Esophagus squamous epithelium (tissue), 5 donors: ENCODE results near the gene TMEM63A. TPM values are rescaled to one million over a fixed set of nuclear protein-coding genes. Genes with fewer than 3 reads are reported as not detected.

Experiments
- DNase-seq: peaks from one replicate; lab custom pipeline; 2025; lab: John Stamatoyannopoulos, UW
- H3K27ac ChIP-seq, 4 donors: fragments of 200-600 bp; sonication (generic); one replicate each; pipeline ENCODE4 v1.5.1; 2016 to 2019; ENCODE audit warnings: mild to moderate bottlenecking in 1 of 4
- H3K27me3 ChIP-seq, 4 donors: fragments of 200-600 bp; sonication (generic); 1 replicate in 3 of 4; 2 replicates in 1 of 4; pipeline versions ENCODE4 v1.5.1 to v1.6.0; 2017 to 2021; ENCODE audit warnings: antibody characterized with exemption in 1 of 4
- H3K36me3 ChIP-seq, 3 donors: fragments of 200-600 bp; sonication (generic); one replicate each; pipeline ENCODE4 v1.5.1; 2016 to 2019
- H3K4me1 ChIP-seq, 3 donors: fragments of 200-600 bp; sonication (generic); one replicate each; pipeline ENCODE4 v1.5.1; 2017 to 2019
- H3K4me3 ChIP-seq, 4 donors: fragments of 200-600 bp; sonication (generic); 1 replicate in 3 of 4; 2 replicates in 1 of 4; pipeline ENCODE4 v1.5.1; 2016 to 2019; ENCODE audit warnings: mild to moderate bottlenecking in 2 of 4, moderate library complexity in 1 of 4
- H3K9me3 ChIP-seq, 3 donors: fragments of 200-600 bp; sonication (generic); one replicate each; pipeline ENCODE4 v1.5.1; 2016 to 2019
- CTCF ChIP-seq, 6 experiments: fragments of 450-650 bp in 4 of 6; fragments of 200-600 bp in 2 of 6; sonication (generic) in 2 of 6; IDR thresholded peaks; one replicate each; pipeline ENCODE4 v1.5.1; 2016 to 2019; ENCODE audit warnings: antibody characterized with exemption in 6 of 6, mild to moderate bottlenecking in 4 of 6, moderate library complexity in 4 of 6
- POLR2A ChIP-seq, 4 donors: fragments of 450-650 bp; IDR thresholded peaks; one replicate each; pipeline ENCODE4 v1.6.1; 2017; ENCODE audit warnings: antibody characterized with exemption in 4 of 4, mild to moderate bottlenecking in 4 of 4, moderate library complexity in 3 of 4
- WGBS, 2 donors: methylation state at CpG; one replicate each; pipeline ENCODE4 v1.1.5; 2018; 5-methylcytosine and 5-hydroxymethylcytosine counted together
- intact Hi-C: fragments of 100-400 bp; cut with DNase I; formaldehyde crosslinking; loops from one replicate; pipeline ENCODE4 v1.15.0; 2022
- total RNA-seq, 4 donors: library from RNA; depleted of rRNA; stranded (reverse); fragments of >200 nt; gene quantifications; one replicate each; pipeline ENCODE4 v1.1.0, GENCODE V29; 2016
- donor health status: DM: yes; HTN: yes; CAD: no.

TMEM63A gene
- total RNA-seq, 4 donors from 2014 or later = 9.8 to 27.1 (median 18.3) TPM

GRCh38 chr1:225853441-225853840 is 28.7 kb downstream of the TMEM63A start:
- DNase-seq = no peak
- intact Hi-C loops = no loop called here
- no peaks in the 10 kb centered on the region for H3K27me3 ChIP-seq
- 86 to 88% methylated on average over 6 to 8 of the region's 12 CpGs for whole genome bisulfite sequencing, 2 donors
- H3K4me1 ChIP-seq = peaks cover 0 to 20% (median 5%) of the 10 kb centered on the region in 3 donors
- no peaks in the 10 kb centered on the region for H3K9me3 ChIP-seq
- no peak overlapping the region for H3K27ac ChIP-seq
- peaks cover 16 to 95% (median 21%) of the 10 kb centered on the region in 3 donors for H3K36me3 ChIP-seq
- TF ChIP-seq CTCF (IDR thresholded peaks at IDR 0.05) = no peak
- no peak for TF ChIP-seq POLR2A (IDR thresholded peaks at IDR 0.05)
- no peak overlapping the region for H3K4me3 ChIP-seq

GRCh38 chr1:225852413-225853124 is 29.6 kb downstream of the TMEM63A start:
- peaks cover 0 to 28% (median 5%) of the 10 kb centered on the region in 3 donors for H3K4me1 ChIP-seq
- TF ChIP-seq CTCF (IDR thresholded peaks at IDR 0.05) = no peak
- TF ChIP-seq POLR2A (IDR thresholded peaks at IDR 0.05) = no peak
- WGBS, 2 donors = 81 to 86% methylated on average over 10 to 12 of the region's 13 CpGs
- H3K27me3 ChIP-seq = no peaks in the 10 kb centered on the region
- intact Hi-C loops = no loop called here
- no peaks in the 10 kb centered on the region for H3K9me3 ChIP-seq
- peaks cover 19 to 97% (median 21%) of the 10 kb centered on the region in 3 donors for H3K36me3 ChIP-seq
- DNase-seq = no peak
- H3K4me3 ChIP-seq = no peak overlapping the region
- H3K27ac ChIP-seq = no peak overlapping the region

- Histone ChIP-seq H3K27me3 (no peaks in the 10 kb centered on the region), H3K36me3 (peaks cover 21 to 99% (median 27%) of the 10 kb centered on the region in 3 donors), H3K9me3 (no peaks in the 10 kb centered on the region), H3K4me1 (peaks cover 0 to 31% (median 5%) of the 10 kb centered on the region in 3 donors), H3K27ac (peak overlapping the region in 1 of 4 donors; percentile 33), H3K4me3 (no peak overlapping the region)
- 43 to 51% methylated on average over 4 of the region's 4 CpGs for WGBS, 2 donors
- DNase-seq = no peak
- TF ChIP-seq POLR2A (IDR thresholded peaks at IDR 0.05) (no peak), CTCF (IDR thresholded peaks at IDR 0.05) (no peak)
- intact Hi-C loops = no loop called here
Observed at GRCh38 chr1:225851805-225852204, 30.4 kb downstream of the TMEM63A start.

- Histone ChIP-seq H3K9me3 (no peaks in the 10 kb centered on the region), H3K36me3 (peaks cover 31 to 99% (median 39%) of the 10 kb centered on the region in 3 donors), H3K27ac (no peak overlapping the region), H3K4me1 (peaks cover 4 to 40% (median 10%) of the 10 kb centered on the region in 3 donors), H3K4me3 (no peak overlapping the region), H3K27me3 (no peaks in the 10 kb centered on the region)
- 92 to 94% methylated on average over 7 of the region's 7 CpGs for WGBS, 2 donors
- no peak for DNase-seq
- no peak for TF ChIP-seq CTCF (IDR thresholded peaks at IDR 0.05)
- no peak for TF ChIP-seq POLR2A (IDR thresholded peaks at IDR 0.05)
- intact Hi-C loops = no loop called here
Observed at GRCh38 chr1:225850370-225850769, 31.8 kb downstream of the TMEM63A start.

GRCh38 chr1:225849925-225850324 is 32.3 kb downstream of the TMEM63A start:
- H3K27ac ChIP-seq = no peak overlapping the region
- no peak for DNase-seq
- no peaks in the 10 kb centered on the region for H3K27me3 ChIP-seq
- H3K4me3 ChIP-seq = no peak overlapping the region
- no peaks in the 10 kb centered on the region for H3K9me3 ChIP-seq
- TF ChIP-seq POLR2A (IDR thresholded peaks at IDR 0.05) (no peak), CTCF (IDR thresholded peaks at IDR 0.05) (no peak)
- intact Hi-C loops = loop anchor here (10.0 kb wide), 2 partner anchors 75 to 375 kb away; partner anchors contain the start of gene SRP9
- peaks cover 28 to 99% (median 38%) of the 10 kb centered on the region in 3 donors for H3K36me3 ChIP-seq
- 61 to 62% methylated on average over 5 of the region's 7 CpGs for whole genome bisulfite sequencing, 2 donors
- peaks cover 8 to 44% (median 10%) of the 10 kb centered on the region in 3 donors for H3K4me1 ChIP-seq
